HuH-7.5 (cell line): ENCODE data around the gene TRIM9.
A peak's percentile ranks its signal among the peaks of the same experiment; 100 is the strongest.

Experiments
- DNase-seq: peaks from one replicate; pipeline ENCODE4 v3.0.0; 2011; ENCODE audit warnings: low spot score

Gene TRIM9

DNA sequence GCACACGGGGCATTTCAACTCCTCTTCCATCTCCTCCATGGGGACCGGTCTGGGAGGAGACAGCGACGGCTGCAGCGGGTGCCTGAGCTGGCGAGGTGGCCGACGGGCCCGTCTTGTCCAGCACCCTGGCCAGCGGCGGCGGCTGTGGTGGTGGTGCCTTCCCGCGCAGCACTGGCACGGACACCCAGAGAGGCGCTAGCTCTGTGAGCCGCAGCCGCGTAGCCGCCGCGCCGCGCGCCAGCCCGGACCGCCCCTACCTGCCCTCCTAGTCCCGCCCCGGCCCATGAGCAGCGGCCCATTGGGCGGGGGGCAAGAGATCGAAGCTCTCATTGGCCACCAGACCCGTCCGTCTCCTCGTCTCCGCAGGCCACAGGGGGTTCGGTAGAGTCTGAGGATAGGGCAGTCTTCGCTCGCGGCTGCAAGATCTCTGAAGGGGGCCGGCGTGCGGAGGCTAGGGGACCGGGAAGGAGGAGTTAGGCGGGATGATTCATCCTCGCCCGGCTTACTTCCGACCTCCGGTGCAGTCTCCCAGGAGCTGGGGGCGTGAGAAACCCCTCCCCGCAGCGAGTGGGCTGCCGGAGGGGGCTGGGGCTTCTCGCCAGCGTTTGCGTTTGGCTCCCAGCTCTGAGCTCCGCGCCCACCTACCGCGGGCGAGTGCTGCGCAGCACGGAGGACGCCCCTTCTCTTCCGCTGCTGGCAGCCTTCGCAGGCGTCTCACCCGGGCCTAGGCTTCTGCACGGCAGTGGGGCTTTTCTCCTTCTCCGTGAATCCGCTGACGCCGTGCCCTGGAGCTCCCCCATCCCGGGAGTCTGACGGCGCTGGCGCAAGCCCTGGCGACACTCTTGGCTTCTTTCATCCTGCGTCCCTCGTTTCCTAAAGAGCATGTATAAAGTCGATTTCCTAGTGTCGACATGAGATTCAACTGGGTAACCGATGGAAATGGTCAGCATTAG lies at the start of gene TRIM9:
Gene TRIM9 (minus strand): TSS at position 205 of the 953 bp plus-strand sequence. CDS start 166 bp downstream, at position 39.
- DNase-seq = peak; percentile 92

DNA sequence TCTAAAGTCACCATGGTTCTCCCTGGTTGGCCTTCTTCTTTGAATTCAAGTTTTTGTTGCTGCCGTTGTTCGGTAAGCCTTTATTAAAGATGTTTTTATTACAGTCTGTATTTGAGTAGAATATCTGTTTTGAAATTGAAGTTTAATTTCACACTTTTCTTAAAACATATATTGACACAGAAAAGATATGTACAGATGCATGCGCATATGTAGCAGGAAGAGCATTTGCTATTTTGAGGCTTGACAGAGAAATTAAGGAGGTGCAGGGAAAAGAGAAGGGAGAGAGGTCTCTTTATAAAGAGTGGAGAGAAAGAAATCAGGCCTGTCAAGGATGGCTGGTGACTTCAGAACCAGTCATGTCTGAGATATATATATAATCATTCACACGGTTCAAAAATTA lies 46.0 kb upstream of the TRIM9 start:
- DNase-seq = no peak

- no peak for DNase-seq
Measured at GRCh38 chr14:51140338-51140737, 45.4 kb upstream of the TRIM9 start.

GRCh38 chr14:51139121-51139681 lies 44.3 kb upstream of the TRIM9 start:
- DNase-seq = no peak

DNA sequence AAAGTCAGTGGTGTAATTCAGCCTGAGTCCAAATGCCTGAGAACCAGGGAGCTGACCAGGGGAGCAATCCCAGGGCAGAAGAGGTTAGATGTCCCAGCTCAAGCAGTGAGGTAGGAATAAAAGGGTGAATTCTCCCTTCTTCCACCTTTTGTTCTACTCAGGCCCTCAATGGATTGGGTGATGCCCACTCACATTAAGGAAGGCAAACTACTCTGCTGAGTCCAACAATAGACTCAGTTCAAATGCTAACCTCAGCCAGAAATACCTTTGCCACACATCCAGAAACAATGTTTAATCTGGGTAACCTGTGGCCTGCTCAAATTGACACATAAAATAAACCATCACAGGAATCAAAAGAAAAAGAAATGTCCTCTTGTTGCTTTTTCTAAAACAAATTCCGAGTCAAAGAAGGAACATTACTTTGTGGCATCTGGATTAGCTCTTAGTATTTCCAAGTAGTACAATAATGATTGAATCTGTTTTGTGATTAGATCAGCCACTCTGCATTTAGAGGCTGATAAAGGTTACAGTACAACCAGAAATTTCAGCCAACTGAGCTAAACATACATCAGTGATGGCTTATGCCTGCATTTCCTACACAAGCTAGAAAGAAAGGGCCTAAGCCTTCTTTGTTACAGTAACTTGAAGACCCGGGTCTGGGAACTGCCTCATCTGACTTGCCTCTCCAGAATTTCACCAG lies 43.6 kb upstream of the TRIM9 start:
- no peak for DNase-seq

DNA sequence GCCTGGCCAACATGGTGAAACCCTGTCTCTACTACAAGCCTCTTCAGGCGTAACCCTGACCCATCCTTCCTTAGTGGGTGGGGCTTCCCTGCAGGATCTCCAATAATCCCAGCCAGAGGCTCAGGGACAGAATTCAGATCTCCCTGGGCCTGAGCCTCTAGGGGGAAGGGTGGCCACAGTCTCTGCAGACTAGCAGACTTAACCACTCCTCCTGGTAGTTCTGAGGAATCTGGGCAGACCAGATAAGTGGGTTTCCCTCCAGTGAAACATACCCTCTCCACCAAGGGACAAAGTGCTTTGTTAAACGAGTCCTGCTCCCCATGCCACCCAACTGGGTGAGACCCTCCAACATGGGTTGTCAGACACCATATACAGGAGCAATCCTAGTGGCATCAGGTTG lies 36.6 kb upstream of the TRIM9 start:
- DNase-seq = no peak

DNA sequence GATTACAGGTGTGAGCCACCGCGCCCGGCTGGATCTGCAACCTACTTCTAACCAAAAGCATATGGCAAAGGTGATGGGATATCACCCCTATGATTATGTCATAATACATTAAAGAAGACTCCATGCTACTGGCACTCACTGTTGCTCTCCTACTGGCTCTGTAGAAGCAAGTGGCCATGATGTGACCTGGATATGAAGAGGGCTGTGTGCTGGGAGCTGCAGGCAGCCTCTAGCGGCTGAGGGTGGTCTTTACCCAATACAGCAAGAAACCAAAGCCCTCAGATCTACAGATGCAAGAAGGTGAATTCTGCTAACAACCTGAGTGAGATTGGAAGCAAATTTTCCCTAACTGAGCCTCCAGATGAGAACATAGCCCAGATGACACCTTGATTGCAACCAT lies 34.2 kb upstream of the TRIM9 start:
- no peak for DNase-seq

DNA sequence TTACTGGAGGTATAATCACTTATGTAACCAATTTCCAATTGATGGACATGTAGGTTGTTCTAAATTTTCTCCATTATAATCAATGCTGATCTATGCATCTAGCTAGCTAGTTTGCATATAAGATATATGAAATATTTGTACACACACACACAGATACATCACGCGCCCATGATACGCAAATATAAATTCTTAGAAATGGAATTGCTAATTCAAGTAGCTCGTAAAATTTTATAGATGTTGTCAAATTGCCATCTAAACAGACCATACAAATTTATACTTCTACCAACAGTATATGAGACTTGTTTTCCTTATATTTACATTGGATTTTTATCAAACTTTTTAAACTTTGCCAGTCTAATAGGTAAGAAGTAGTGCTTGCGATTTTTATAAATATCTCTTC lies 29.1 kb upstream of the TRIM9 start:
- DNase-seq = no peak

- no peak for DNase-seq
Measured at GRCh38 chr14:51121096-51121495, 26.2 kb upstream of the TRIM9 start.

DNA sequence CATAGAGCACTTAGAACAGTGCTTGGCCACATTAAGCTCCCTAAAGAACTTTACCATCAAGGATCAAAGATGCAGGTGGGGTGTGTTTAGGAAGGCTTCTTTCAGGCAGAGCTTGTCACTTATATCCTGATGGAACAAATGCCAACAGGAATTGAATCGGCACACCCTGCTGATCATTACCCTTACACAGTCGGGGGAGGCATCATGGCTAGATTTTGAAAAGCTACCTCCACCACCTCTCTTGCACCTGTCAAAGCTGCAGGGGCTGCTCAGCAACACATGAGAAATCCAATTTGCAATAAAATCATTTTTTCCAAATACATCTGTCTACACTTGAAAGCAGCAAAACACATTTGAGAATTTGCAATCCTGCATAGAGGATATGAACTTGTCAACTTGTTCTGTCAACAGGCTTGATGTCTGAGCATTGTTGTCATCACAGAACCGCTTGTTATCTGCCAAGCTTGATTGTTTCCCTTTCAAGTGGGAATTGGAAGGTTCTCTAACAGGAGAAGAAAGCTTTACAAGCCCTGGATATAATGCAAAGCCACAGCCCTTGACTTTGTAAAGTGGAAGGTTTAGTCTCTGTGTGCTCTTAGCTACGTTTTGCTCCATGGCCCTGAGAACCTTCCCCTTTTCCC lies 24.6 kb upstream of the TRIM9 start:
- DNase-seq = no peak

DNA sequence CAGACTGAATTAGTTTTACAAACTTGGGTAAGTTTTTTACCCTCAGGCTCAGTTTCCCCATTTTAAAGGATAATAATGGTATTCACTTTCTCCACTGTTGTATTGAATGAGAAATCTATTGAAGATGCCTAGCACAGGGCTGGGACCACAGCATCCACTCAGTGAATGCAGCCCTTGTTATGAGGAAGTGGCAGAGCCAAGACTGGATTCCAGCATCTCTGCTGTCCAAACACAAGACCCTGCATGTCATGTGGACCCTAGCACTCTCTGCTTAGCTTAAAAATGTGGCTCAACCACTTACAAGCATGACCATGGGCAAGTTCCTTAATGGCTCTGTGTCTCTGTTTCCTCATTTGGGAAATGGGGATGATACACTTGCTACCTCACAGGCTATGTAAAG lies 24.1 kb upstream of the TRIM9 start:
- no peak for DNase-seq

- DNase-seq = no peak
Measured at GRCh38 chr14:51117593-51117992, 22.7 kb upstream of the TRIM9 start.

DNA sequence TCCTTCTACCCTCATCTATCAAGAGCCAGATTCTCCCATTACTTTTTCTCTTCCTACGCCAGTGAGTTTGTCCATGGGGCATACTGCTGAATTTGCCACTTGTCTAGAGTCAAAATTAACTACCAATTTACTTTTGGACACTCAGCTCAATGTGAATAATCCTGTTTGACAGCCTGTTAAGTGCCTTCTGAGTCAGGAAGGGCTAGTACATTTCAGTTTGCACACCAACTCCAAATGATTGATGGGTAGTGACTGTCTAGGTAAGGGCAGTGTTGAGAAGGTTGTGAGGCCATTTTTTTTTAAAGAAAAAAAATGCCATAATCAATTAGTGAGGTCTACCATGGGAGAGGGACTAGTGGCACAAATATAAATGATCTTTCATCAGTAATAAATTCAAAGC lies 21.8 kb upstream of the TRIM9 start:
- DNase-seq = no peak

GRCh38 chr14:51109651-51110050 lies 14.7 kb upstream of the TRIM9 start:
- no peak for DNase-seq

GRCh38 chr14:51107801-51108200 lies 12.9 kb upstream of the TRIM9 start:
- no peak for DNase-seq

DNA sequence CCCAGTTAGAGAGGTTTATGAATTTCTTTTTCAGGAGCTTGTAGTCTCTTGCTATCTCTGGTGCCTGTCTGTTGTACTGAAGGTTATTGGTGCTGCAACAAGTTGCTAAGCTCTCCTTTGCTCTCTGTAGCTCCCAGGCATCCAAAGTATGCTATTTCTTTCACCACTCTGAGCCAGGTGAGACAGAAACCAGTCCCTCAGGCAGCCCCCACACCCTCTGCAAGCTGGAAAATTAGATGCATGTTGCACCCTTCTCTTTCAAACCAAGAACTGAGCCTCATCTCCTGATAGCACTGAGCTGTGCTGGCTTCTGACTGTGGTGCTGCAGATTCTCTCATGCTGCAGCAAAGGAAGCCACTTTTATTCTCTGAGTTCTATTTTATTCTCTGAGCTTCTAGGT lies 9.6 kb upstream of the TRIM9 start:
- no peak for DNase-seq

GRCh38 chr14:51097287-51097686 lies 2.4 kb upstream of the TRIM9 start:
- no peak for DNase-seq

GRCh38 chr14:51096870-51097269 lies 2.0 kb upstream of the TRIM9 start:
- no peak for DNase-seq

DNA sequence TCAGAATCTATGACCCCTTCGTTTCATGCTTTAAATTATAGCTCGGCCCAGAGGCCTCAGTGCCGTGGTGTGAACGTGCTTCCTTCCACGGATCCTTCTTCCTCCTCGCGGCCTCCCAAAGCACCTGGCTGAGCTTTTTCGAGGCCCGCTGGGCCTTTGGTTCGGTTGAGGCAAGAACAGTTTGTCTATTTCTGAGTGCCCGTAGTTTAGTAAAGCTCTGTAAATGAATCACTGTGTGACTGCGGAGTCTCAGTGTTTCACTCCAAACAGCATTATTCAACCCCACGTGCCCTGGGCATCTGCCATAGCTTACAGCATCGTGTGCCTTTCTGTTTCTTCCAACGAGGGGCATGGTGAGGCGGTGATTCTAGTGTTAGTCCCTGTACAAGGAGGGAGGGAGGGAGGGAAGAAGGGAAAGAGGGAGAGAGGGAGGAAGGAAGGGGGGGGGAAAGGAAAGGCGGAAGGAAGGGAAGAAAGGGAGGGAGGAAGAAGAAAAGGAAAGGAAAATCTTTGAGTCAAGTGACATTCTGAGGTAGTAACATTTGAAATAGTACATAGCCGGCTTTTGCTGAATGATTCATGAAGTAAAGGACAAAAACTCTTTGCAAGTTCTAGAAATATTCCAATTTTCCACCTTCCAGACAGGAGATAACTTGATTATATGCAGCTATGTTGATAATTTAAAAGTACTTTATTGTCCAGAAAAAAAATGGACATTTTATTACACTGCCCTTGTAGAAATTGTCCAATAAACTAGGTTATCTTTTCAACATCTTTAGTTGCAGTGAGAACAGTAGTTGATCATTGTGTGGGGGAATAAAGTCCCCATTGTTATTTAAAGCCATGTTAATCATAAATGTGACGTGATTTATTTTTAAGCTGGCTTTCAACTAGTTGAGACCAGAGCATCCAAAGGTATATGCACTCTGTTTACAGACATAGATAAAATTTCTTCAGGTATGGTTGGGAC lies 1.2 kb upstream of the TRIM9 start:
- DNase-seq = peak; percentile 7

GRCh38 chr14:51094282-51094821 lies 553 bp downstream of the TRIM9 start:
- peak; percentile 4 for DNase-seq
